Lower leg skin (tissue), 3 donors: ENCODE data around the gene CNTNAP1.

Experiments used
- CTCF ChIP-seq, 3 donors: fragments of 450-650 bp; IDR thresholded peaks; one replicate each; pipeline ENCODE4 v1.5.1; 2016; ENCODE audit warnings: antibody characterized with exemption in 3 of 3, mild to moderate bottlenecking in 3 of 3, moderate library complexity in 2 of 3
- POLR2A ChIP-seq, 2 donors: fragments of 450-650 bp; IDR thresholded peaks; one replicate each; pipeline ENCODE4 v1.6.1; 2016 to 2017; ENCODE audit warnings: antibody characterized with exemption in 2 of 2, mild to moderate bottlenecking in 1 of 2, moderate library complexity in 1 of 2

- TF ChIP-seq POLR2A (IDR thresholded peaks at IDR 0.05) (no peak), CTCF (IDR thresholded peaks at IDR 0.05) (no peak)
Measured at GRCh38 chr17:42748908-42749798, 66.8 kb downstream of the CNTNAP1 start.
